Osteocyte (in vitro differentiated cells): ENCODE results near the gene NCOA7. TPM values are rescaled to one million over a fixed set of nuclear protein-coding genes. Genes with fewer than 3 reads are reported as not detected.

Experiments
- DNase-seq: peaks from one replicate; pipeline ENCODE4 v3.0.0; 2021; ENCODE audit warnings: mixed read lengths; ENCODE audit not compliant: unreplicated experiment; ENCODE audit errors: extremely low spot score
- H3K27ac Mint-ChIP-seq: one replicate; pipeline ENCODE4 v1.8.0; 2021; ENCODE audit warnings: mild to moderate bottlenecking, mixed read lengths; ENCODE audit not compliant: unreplicated experiment
- H3K27me3 Mint-ChIP-seq: one replicate; pipeline ENCODE4 v1.8.0; 2021; ENCODE audit warnings: mixed read lengths; ENCODE audit not compliant: unreplicated experiment
- H3K36me3 Mint-ChIP-seq: one replicate; pipeline ENCODE4 v1.8.0; 2021; ENCODE audit warnings: mixed read lengths; ENCODE audit not compliant: unreplicated experiment
- H3K4me1 Mint-ChIP-seq: one replicate; pipeline ENCODE4 v1.8.0; 2021; ENCODE audit warnings: mixed read lengths; ENCODE audit not compliant: unreplicated experiment
- H3K4me3 Mint-ChIP-seq: one replicate; pipeline ENCODE4 v1.8.0; 2021; ENCODE audit warnings: mild to moderate bottlenecking, moderate library complexity, mixed read lengths; ENCODE audit not compliant: unreplicated experiment
- H3K9me3 Mint-ChIP-seq: one replicate; pipeline ENCODE4 v1.8.0; 2021; ENCODE audit warnings: mixed read lengths; ENCODE audit not compliant: unreplicated experiment
- total RNA-seq: library from RNA; stranded (reverse); gene quantifications from 2 replicates; pipeline ENCODE4 v1.2.1, GENCODE V29; 2021
- TF ChIP-seq, protein P1 (sequence below): fragments of 200-600 bp; sonication (generic); IDR thresholded peaks from 2 replicates; pipeline ENCODE4 v1.5.0; 2021; ENCODE audit warnings: antibody characterized with exemption, mild to moderate bottlenecking, moderate library complexity

NCOA7 gene
- total RNA-seq, 1 donor from 2014 or later = 65.7 TPM

DNA sequence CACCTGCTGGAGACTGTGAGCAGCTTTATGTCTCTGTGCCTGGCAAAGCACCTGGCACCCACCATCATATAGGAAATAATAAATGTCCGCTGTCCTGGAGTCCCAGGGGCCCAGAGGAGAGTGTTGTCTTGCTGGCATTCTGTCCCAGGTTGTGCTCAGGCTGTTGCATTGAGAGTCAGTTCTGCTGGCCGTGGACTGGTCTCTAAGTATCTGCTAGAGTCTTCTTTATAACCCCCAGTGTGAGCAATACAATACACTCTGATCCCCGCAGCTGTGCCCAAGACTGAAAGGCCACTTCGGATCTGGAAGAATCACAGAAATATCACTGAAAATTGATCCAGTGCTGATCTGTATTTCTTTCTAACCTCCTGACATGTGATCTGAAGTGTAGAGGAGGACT is 127.5 kb downstream of the NCOA7 start:
- Mint-ChIP-seq H3K36me3 (peaks cover 45% of the 10 kb centered on the region), H3K27me3 (no peaks in the 10 kb centered on the region), H3K4me1 (peaks cover 44% of the 10 kb centered on the region), H3K27ac (peak overlapping the region; percentile 96), H3K4me3 (no peak overlapping the region), H3K9me3 (no peaks in the 10 kb centered on the region)
- TF ChIP-seq, protein P1, sequence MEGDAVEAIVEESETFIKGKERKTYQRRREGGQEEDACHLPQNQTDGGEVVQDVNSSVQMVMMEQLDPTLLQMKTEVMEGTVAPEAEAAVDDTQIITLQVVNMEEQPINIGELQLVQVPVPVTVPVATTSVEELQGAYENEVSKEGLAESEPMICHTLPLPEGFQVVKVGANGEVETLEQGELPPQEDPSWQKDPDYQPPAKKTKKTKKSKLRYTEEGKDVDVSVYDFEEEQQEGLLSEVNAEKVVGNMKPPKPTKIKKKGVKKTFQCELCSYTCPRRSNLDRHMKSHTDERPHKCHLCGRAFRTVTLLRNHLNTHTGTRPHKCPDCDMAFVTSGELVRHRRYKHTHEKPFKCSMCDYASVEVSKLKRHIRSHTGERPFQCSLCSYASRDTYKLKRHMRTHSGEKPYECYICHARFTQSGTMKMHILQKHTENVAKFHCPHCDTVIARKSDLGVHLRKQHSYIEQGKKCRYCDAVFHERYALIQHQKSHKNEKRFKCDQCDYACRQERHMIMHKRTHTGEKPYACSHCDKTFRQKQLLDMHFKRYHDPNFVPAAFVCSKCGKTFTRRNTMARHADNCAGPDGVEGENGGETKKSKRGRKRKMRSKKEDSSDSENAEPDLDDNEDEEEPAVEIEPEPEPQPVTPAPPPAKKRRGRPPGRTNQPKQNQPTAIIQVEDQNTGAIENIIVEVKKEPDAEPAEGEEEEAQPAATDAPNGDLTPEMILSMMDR = no peak
- DNase-seq = no peak

DNA sequence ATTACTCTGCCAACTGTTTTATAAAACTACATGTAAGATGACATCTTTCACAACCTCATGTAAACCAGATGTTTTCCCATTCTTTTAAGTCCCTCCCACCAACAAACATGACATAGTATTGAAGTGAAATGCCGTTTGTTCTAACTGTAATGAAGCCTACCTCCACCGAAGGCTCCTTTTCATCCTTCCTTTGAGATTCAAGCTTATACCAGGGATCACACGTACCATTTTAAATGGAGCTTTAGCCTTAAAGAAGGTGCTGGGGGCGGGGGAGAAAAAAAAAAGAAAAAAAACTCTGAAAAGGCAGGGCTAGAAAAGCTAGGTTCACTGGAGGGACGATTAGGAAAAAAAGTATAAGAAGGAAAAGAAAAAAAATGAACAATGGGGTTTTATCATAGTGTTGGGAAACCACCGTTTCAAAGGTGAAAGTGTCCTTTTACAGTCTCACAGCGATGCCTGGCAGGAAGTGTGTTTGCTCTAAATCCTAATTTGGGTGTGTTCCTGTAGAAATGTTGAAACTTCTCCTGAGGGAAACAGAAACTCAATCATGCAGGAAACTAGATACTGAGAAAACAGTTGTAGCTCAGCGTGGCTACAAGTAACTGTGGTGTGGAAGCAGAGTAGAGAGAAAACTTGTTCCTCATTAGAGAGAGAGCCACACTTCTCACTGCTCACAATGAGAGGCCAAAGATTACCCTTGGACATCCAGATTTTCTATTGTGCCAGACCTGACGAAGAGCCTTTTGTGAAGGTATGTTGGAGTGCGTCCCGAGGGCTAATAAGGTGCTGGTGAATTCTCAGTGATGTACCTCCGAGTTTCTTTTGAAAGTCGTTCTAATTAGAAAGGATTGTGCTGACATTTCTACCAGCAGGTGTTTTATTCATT is 128.2 kb downstream of the NCOA7 start:
- peak overlapping the region; percentile 96 for H3K27ac Mint-ChIP-seq
- peaks cover 49% of the 10 kb centered on the region for H3K4me1 Mint-ChIP-seq
- H3K36me3 Mint-ChIP-seq = peaks cover 48% of the 10 kb centered on the region
- H3K9me3 Mint-ChIP-seq = no peaks in the 10 kb centered on the region
- TF ChIP-seq, protein P1 = no peak
- H3K4me3 Mint-ChIP-seq = peak overlapping the region; percentile 75
- H3K27me3 Mint-ChIP-seq = no peaks in the 10 kb centered on the region
- no peak for DNase-seq

DNA sequence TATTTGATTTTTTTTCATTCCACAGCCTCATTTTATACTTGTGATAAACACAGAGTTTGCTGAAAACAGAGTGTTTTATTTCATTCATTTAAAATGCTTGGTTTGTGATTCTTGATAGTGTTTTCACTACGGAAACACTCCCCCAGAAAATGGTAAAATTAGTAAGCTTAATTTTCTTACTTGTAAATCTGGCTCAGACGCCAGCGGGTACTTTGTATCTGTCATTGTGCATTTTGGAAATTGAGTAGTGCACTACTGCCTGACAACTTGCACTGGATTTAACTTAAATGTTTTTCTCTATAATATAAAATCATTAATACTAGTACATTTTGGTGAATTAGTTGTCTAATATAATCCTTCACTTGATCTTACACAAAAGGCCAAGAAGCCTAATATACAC is 128.9 kb downstream of the NCOA7 start:
- no peak for DNase-seq
- Mint-ChIP-seq H3K4me1 (peaks cover 55% of the 10 kb centered on the region), H3K27me3 (no peaks in the 10 kb centered on the region), H3K4me3 (peak overlapping the region; percentile 75), H3K36me3 (peaks cover 51% of the 10 kb centered on the region), H3K27ac (peak overlapping the region; percentile 96), H3K9me3 (no peaks in the 10 kb centered on the region)
- TF ChIP-seq, protein P1 = no peak

DNA sequence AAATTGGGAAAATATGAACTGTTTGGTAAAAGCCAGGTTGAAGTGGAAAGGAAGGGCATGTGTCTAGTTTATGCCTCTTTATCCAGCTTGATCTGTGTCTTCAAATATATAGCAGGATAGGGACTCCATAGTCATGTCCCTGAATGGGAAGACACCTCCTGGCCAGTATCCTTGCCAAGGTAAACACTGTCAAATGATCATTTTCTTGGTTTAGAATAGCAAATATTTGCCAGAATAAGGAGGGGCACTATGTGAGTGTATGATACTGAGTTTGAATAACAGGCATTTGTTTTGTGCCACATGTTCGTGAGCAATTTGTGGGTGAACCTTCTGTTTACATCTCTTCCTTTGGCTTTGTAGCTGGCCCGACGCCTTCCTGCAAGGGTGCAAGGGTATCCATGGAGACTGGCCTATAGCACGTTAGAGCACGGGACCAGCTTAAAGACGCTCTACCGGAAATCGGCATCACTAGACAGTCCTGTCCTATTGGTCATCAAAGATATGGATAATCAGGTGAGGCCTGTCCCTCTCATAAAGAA is 131.6 kb downstream of the NCOA7 start:
- TF ChIP-seq, protein P1 = no peak
- Mint-ChIP-seq H3K36me3 (peaks cover 41% of the 10 kb centered on the region), H3K9me3 (no peaks in the 10 kb centered on the region), H3K4me3 (no peak overlapping the region), H3K27me3 (no peaks in the 10 kb centered on the region), H3K27ac (peak overlapping the region; percentile 63), H3K4me1 (peaks cover 76% of the 10 kb centered on the region)
- no peak for DNase-seq

DNA sequence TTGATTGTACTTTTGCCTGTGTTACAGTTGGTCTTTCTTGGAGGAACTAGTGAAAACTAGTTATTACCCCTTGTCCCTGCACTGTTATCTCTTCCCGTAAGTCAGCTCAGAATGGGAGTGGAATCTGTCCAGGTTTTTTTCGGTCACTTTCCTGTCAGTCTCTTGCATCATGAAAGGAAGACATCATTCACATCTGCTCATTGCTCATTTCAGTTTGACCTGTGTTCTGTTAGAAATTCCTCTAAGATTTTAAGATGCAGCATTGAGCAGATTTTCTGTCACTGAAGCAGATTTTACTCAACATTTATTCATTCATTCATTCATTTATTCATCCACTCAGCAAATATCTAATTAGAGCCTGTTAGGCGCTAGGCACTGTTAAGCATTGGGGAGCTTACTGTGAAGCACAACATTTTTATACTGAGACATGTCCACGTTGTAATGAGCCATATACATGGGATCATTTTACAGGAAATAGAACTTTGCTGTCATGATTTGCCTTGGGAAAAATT is 132.7 kb downstream of the NCOA7 start:
- Mint-ChIP-seq H3K9me3 (no peaks in the 10 kb centered on the region), H3K27me3 (no peaks in the 10 kb centered on the region), H3K27ac (peak overlapping the region; percentile 90), H3K36me3 (peaks cover 46% of the 10 kb centered on the region), H3K4me1 (peaks cover 81% of the 10 kb centered on the region), H3K4me3 (no peak overlapping the region)
- no peak for DNase-seq
- TF ChIP-seq, protein P1 = no peak
